GM12878 (cell line): ENCODE measurements around the gene DCDC2. TPM values are rescaled to one million over a fixed set of nuclear protein-coding genes. Genes with fewer than 3 reads are reported as not detected.

Experiments used
- ATAC-seq: fragments of 200-7000 bp; cut with Tn5 transposase; 3 replicates; pipeline ENCODE4 v1.9.1; 2020; ENCODE audit warnings: mild to moderate bottlenecking, moderate library complexity
- BruUV-seq: library from RNA; stranded (reverse); fragments of 400-500 nt; replicated peaks from 2 replicates; lab custom pipeline; 2021; lab: Mats Ljungman, UMichigan
- CTCF ChIA-PET: fragments of 300-600 bp; sonication (Branson Sonifier 250); formaldehyde crosslinking; extraction: SDS; loops from one replicate; lab custom pipeline; 2021; ENCODE audit warnings: inconsistent platforms; lab: Yijun Ruan, JAX
- POLR2A ChIA-PET: fragments of 350-600 bp; formaldehyde crosslinking; extraction: SDS; loops from one replicate; lab custom pipeline; 2021; ENCODE audit warnings: inconsistent platforms; lab: Charles Lee
- RAD21 ChIA-PET: fragments of 300-600 bp; sonication (Branson Sonifier 250); formaldehyde crosslinking; loops from one replicate; lab custom pipeline; 2023; ENCODE audit warnings: antibody characterized with exemption; ENCODE audit not compliant: unreplicated experiment; lab: Charles Lee
- SMC1A ChIA-PET: fragments of 300-600 bp; sonication (Branson Sonifier 250); formaldehyde crosslinking; loops from one replicate; lab custom pipeline; 2023; ENCODE audit not compliant: unreplicated experiment, uncharacterized antibody; lab: Charles Lee
- DNase-seq: peaks from one replicate; pipeline ENCODE4 v3.0.0-alpha.2; 2011; ENCODE audit warnings: low read depth, low spot score
- FAIRE-seq: peaks from 3 replicates; lab custom pipeline; 2011; peaks lifted over from hg19 to GRCh38; lab: Jason Lieb, UNC
- H2AFZ ChIP-seq: 2 replicates; pipeline ENCODE4 v1.6.0; 2011; ENCODE audit warnings: low read depth, low read length, control low read depth; ENCODE audit not compliant: control insufficient read depth
- H3K27ac ChIP-seq: 2 replicates; pipeline ENCODE4 v1.5.1; 2011; ENCODE audit warnings: control low read depth; ENCODE audit not compliant: control insufficient read depth, insufficient read depth
- H3K27me3 ChIP-seq, 2 experiments: replicated peaks in 1 of 2; 2 replicates each; pipeline versions ENCODE4 v1.6.0 to v1.6.1; 2011; ENCODE audit warnings: low read length in 1 of 2; ENCODE audit not compliant: control insufficient read depth in 2 of 2, insufficient read depth in 2 of 2
- H3K36me3 ChIP-seq, 2 experiments: 2 replicates each; pipeline ENCODE4 v1.5.1; 2011; ENCODE audit warnings: low read length in 1 of 2; ENCODE audit not compliant: control insufficient read depth in 2 of 2, insufficient read depth in 2 of 2
- H3K4me1 ChIP-seq: 2 replicates; pipeline ENCODE4 v1.6.1; 2011; ENCODE audit warnings: mild to moderate bottlenecking, low read length, moderate library complexity, mixed read lengths; ENCODE audit not compliant: control insufficient read depth, insufficient read depth
- H3K4me2 ChIP-seq: 2 replicates; pipeline ENCODE4 v1.6.0; 2011; ENCODE audit warnings: control low read depth; ENCODE audit not compliant: control insufficient read depth, insufficient read depth
- H3K4me3 ChIP-seq: fragments of 200-600 bp; sonication (generic); 2 replicates; pipeline ENCODE4 v1.5.1; 2016
- H3K79me2 ChIP-seq: 2 replicates; pipeline ENCODE4 v1.6.0; 2011; ENCODE audit warnings: low read length; ENCODE audit not compliant: control insufficient read depth, insufficient read depth
- H3K9ac ChIP-seq: 2 replicates; pipeline ENCODE4 v1.8.0; 2011; ENCODE audit warnings: low read length, control low read depth, mixed read lengths; ENCODE audit not compliant: control insufficient read depth, insufficient read depth
- H3K9me3 ChIP-seq: replicated peaks from 3 replicates; pipeline ENCODE4 v1.5.1; 2011; ENCODE audit warnings: mild to moderate bottlenecking, low read length; ENCODE audit not compliant: control insufficient read depth, insufficient read depth
- H4K20me1 ChIP-seq: 2 replicates; pipeline ENCODE4 v1.6.0; 2011; ENCODE audit not compliant: control insufficient read depth, insufficient read depth
- ATF2 ChIP-seq: IDR thresholded peaks from 2 replicates; pipeline ENCODE4 v1.6.1; 2012; ENCODE audit warnings: low read length, inconsistent platforms
- BMI1 ChIP-seq: fragments of 450-650 bp; IDR thresholded peaks from 2 replicates; pipeline ENCODE4 v1.6.1; 2016; ENCODE audit warnings: mild to moderate bottlenecking, moderate library complexity, borderline replicate concordance
- CREM ChIP-seq: IDR thresholded peaks from 2 replicates; pipeline ENCODE4 v1.6.1; 2014; ENCODE audit warnings: antibody characterized with exemption, low read depth
- IRF3 ChIP-seq: fragments of 450-650 bp; IDR thresholded peaks from 2 replicates; pipeline ENCODE4 v1.6.1; 2014; ENCODE audit warnings: mild to moderate bottlenecking
- KAT2A ChIP-seq: conservative IDR thresholded peaks from 2 replicates; pipeline ENCODE4 v1.6.1; 2011; ENCODE audit warnings: low read depth, low read length; ENCODE audit not compliant: control insufficient read depth
- KDM1A ChIP-seq: fragments of 200-600 bp; sonication (generic); IDR thresholded peaks from 2 replicates; pipeline ENCODE4 v1.6.1; 2016; ENCODE audit warnings: borderline replicate concordance
- LARP7 ChIP-seq: fragments of 450-650 bp; IDR thresholded peaks from 2 replicates; pipeline ENCODE4 v1.6.1; 2017; ENCODE audit warnings: mild to moderate bottlenecking
- MAX ChIP-seq: IDR thresholded peaks from 2 replicates; pipeline ENCODE4 v1.6.1; 2012; ENCODE audit warnings: low read depth, low read length, improper control_type of control experiment
- RCOR1 ChIP-seq: conservative IDR thresholded peaks from 2 replicates; pipeline ENCODE4 v1.6.1; 2012; ENCODE audit warnings: low read depth, low read length, improper control_type of control experiment
- SIN3A ChIP-seq: IDR thresholded peaks from 2 replicates; pipeline ENCODE4 v1.6.1; 2012; ENCODE audit warnings: low read depth, low read length, improper control_type of control experiment
- SIX5 ChIP-seq: IDR thresholded peaks from 2 replicates; pipeline ENCODE4 v1.6.1; 2011; ENCODE audit warnings: mild to moderate bottlenecking, low read depth, low read length, moderate library complexity; ENCODE audit not compliant: severe bottlenecking
- SMC3 ChIP-seq: IDR thresholded peaks from 2 replicates; pipeline ENCODE4 v1.6.1; 2011; ENCODE audit warnings: low read length, improper control_type of control experiment, borderline replicate concordance
- SREBF2 ChIP-seq: IDR thresholded peaks from 2 replicates; pipeline ENCODE4 v1.6.1; 2012; ENCODE audit warnings: mild to moderate bottlenecking, low read length
- STAT3 ChIP-seq: IDR thresholded peaks from 2 replicates; pipeline ENCODE4 v1.6.1; 2011; ENCODE audit warnings: low read depth, low read length, improper control_type of control experiment
- SUZ12 ChIP-seq: fragments of 200-600 bp; sonication (generic); IDR thresholded peaks from one replicate; pipeline ENCODE4 v1.6.1; 2018; ENCODE audit warnings: antibody characterized with exemption, mild to moderate bottlenecking; ENCODE audit not compliant: unreplicated experiment
- USF2 ChIP-seq: IDR thresholded peaks from 2 replicates; pipeline ENCODE4 v1.6.1; 2011; ENCODE audit warnings: low read depth, low read length, improper control_type of control experiment, borderline replicate concordance
- ZZZ3 ChIP-seq: IDR thresholded peaks from 2 replicates; pipeline ENCODE4 v1.6.1; 2011; ENCODE audit warnings: low read depth; ENCODE audit not compliant: control insufficient read depth, insufficient read length
- WGBS: methylation state at CpG from one replicate; pipeline ENCODE4 v1.1.6; 2016; ENCODE audit warnings: low lambda C conversion rate; ENCODE audit not compliant: insufficient replicate concordance, insufficient coverage; ENCODE audit errors: missing lambda C conversion rate; 5-methylcytosine and 5-hydroxymethylcytosine counted together
- in situ Hi-C: fragments of 300-500 bp; cut with MboI; formaldehyde crosslinking; loops from 9 replicates; pipeline ENCODE4 v1.14.3; 2018; ENCODE audit warnings: mixed read lengths
- intact Hi-C: fragments of 100-400 bp; cut with micrococcal nuclease; formaldehyde crosslinking; loops from one replicate; pipeline ENCODE4 v1.14.2; 2022; ENCODE audit not compliant: unreplicated experiment
- polyA plus RNA-seq, 11 experiments: library from polyadenylated mRNA; depleted of rRNA in 4 of 11; unstranded in 6 of 11; stranded (reverse) in 5 of 11; fragments of >200 nt; fragmentation: Nextera tagmentation in 4 of 11; fragmentation: Illumina TruSeq in 1 of 11; extraction: Ambion mirVana in 4 of 11; extraction: Trizol in 1 of 11; gene quantifications; 1 replicate in 1 of 11; 2 replicates in 10 of 11; pipeline versions ENCODE4 v1.2.1 to v1.2.3, GENCODE V29; 2011 to 2016; ENCODE audit warnings: inconsistent platforms in 2 of 11, missing spikeins in 2 of 11, low read depth in 1 of 11
- total RNA-seq, 4 experiments: library from RNA; depleted of rRNA in 3 of 4; stranded (reverse); fragments of >200 nt in 3 of 4; fragmentation: Illumina TruSeq in 1 of 4; extraction: Trizol in 1 of 4; gene quantifications; 2 replicates each; pipeline versions ENCODE4 v1.2.1 to v1.2.3, GENCODE V29; 2013 to 2021

The DCDC2 gene
- total and polyA plus RNA-seq, 10 of the 15 experiments (the other 5 are each of a cell fraction or from before 2014, with no cell fraction given), result under 0.01 to 0.03 TPM; not detected in 8

- intact Hi-C loops, result no loop called here
- Histone ChIP-seq H3K36me3 (no peaks in the 10 kb centered on the region), H3K4me3 (no peak within 1 kb of the TSS), H3K4me1 (no peaks in the 10 kb centered on the region)
- ChIA-PET SMC1A (no interaction called here), POLR2A (no interaction called here)
- in situ Hi-C loops, result no loop called here
- TF ChIP-seq SMC3 (no peak), SIN3A (no peak), SREBF2 (no peak), MAX (no peak), CREM (no peak), BMI1 (no peak), KAT2A (no peak), SUZ12 (no peak), KDM1A (no peak), ZZZ3 (no peak), ATF2 (no peak), SIX5 (no peak), LARP7 (no peak), IRF3 (no peak), RCOR1 (no peak), STAT3 (no peak), USF2 (no peak)
- TF ChIP-seq, all 136 proteins: peak for 0
- BruUV-seq, result no TSS peak
- ChIA-PET RAD21 (no interaction called here), CTCF (no interaction called here)
- Histone ChIP-seq H3K79me2 (no peaks in the 10 kb centered on the region), H3K9ac (no peak within 1 kb of the TSS), H4K20me1 (no peaks in the 10 kb centered on the region), H3K9me3 (no peaks in the 10 kb centered on the region), H3K27me3 (no peaks in the 10 kb centered on the region), H2AFZ (no peak within 1 kb of the TSS), H3K27ac (no peak within 1 kb of the TSS), H3K4me2 (no peak within 1 kb of the TSS)
- ATAC-seq (no peak), FAIRE-seq (no peak), DNase-seq (no peak)
- WGBS, result 45% methylated on average over 30 of the region's 37 CpGs
Measured at GRCh38 chr6:24125980-24126379, 231.9 kb downstream of the DCDC2 start, which contains the start of gene NRSN1. TSS of gene NRSN1 (plus strand) at chr6:24126215. CDS start at chr6:24134328, 8,113 bp downstream.
